Measurements from ENCODE around the gene PRDX2.

The PRDX2 gene

DNA sequence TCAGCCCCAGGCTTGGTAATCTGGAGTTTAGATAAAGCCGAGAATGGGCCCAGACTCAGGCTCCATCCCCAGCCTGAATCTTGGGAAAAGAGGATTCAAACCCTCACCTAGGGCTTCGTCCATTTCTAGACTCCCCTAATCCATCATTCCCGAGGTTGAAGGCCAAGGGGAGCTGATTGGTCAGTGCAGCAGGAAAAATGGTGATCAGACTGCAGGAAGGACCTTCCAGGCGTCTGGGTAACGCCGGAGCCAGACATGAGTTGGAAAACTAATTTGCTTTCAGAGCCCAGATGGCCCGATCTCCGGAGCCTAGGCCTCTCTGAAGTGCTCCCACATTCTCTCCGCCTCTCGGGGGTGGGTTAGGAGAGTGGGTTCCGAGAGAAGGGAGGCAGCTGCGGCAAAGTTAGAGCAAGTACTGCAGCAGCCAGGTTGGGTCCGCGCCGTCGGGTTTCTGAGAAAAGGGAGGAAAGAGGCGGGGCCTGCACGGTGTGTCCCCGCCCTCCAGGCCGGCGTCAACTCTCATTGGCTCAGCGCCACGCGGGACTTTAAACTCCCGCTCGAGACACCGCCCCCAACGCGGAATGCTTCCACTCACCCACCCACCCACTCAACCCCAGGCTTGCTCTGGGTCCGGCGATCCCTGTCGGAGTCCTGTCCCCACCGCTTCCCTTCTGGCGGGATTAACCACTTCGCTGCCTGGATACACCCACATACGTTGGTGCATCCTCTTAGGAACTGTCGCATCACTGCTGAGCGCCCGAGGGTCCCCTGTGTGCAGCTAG lies 33.6 kb upstream of the PRDX2 start:
- H3K4me1 ChIP-seq (ENCODE audit: low read length), result peaks cover 27% of the 10 kb centered on the region
- peaks cover 21% of the 10 kb centered on the region for H3K27me3 ChIP-seq (ENCODE audit: low read depth, low read length)
- peaks cover 1% of the 10 kb centered on the region for H3K36me3 ChIP-seq (replicated peaks; ENCODE audit: low read depth, low read length)
- no peak overlapping the region for H3K4me3 ChIP-seq (ENCODE audit: low read length)
- H4K20me1 ChIP-seq (ENCODE audit: insufficient read depth, low read length), result 0 out of 2 replicates have a peak, but pooled peaks cover 1% of the 10 kb centered on the region
- H3K9ac ChIP-seq (ENCODE audit: low read length), result no peak overlapping the region
- no peak overlapping the region for H3K4me2 ChIP-seq (ENCODE audit: low read length)
- H3K27ac ChIP-seq (ENCODE audit: low read length), result no peak overlapping the region
- no peak overlapping the region for H2AFZ ChIP-seq (ENCODE audit: low read depth, low read length)
- no peaks in the 10 kb centered on the region for H3K9me3 ChIP-seq (ENCODE audit: insufficient read depth, low read length)
- TF ChIP-seq, protein P1, sequence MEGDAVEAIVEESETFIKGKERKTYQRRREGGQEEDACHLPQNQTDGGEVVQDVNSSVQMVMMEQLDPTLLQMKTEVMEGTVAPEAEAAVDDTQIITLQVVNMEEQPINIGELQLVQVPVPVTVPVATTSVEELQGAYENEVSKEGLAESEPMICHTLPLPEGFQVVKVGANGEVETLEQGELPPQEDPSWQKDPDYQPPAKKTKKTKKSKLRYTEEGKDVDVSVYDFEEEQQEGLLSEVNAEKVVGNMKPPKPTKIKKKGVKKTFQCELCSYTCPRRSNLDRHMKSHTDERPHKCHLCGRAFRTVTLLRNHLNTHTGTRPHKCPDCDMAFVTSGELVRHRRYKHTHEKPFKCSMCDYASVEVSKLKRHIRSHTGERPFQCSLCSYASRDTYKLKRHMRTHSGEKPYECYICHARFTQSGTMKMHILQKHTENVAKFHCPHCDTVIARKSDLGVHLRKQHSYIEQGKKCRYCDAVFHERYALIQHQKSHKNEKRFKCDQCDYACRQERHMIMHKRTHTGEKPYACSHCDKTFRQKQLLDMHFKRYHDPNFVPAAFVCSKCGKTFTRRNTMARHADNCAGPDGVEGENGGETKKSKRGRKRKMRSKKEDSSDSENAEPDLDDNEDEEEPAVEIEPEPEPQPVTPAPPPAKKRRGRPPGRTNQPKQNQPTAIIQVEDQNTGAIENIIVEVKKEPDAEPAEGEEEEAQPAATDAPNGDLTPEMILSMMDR (IDR thresholded peaks at IDR 0.05; ENCODE audit: low read depth, low read length), result no peak
- no peak for TF ChIP-seq EZH2phosphoT487 (IDR thresholded peaks at IDR 0.05; ENCODE audit: low read depth)
- H3K79me2 ChIP-seq (ENCODE audit: low read length), result peaks cover 3% of the 10 kb centered on the region; the same call in 1 of the 2 replicates

GRCh38 chr19:12834566-12834943 lies 33.0 kb upstream of the PRDX2 start, which contains the start of gene RTBDN:
Gene RTBDN (minus strand): TSS chr19:12834579. CDS start chr19:12829979, 4,600 bp downstream.
- peaks cover 21% of the 10 kb centered on the region for H3K27me3 ChIP-seq (ENCODE audit: low read depth, low read length)
- H3K4me2 ChIP-seq (ENCODE audit: low read length), result peak within 1 kb of the TSS; percentile 86
- H3K36me3 ChIP-seq (replicated peaks; ENCODE audit: low read depth, low read length), result no peaks in the 10 kb centered on the region
- H2AFZ ChIP-seq (ENCODE audit: low read depth, low read length), result peak within 1 kb of the TSS; percentile 91; the same call in 1 of the 2 replicates
- peaks cover 3% of the 10 kb centered on the region; the same call in 1 of the 2 replicates for H3K79me2 ChIP-seq (ENCODE audit: low read length)
- H3K27ac ChIP-seq (ENCODE audit: low read length), result no peak within 1 kb of the TSS
- H3K9ac ChIP-seq (ENCODE audit: low read length), result peak within 1 kb of the TSS; percentile 69
- H3K4me3 ChIP-seq (ENCODE audit: low read length), result peak within 1 kb of the TSS; percentile 90
- H3K9me3 ChIP-seq (ENCODE audit: insufficient read depth, low read length), result no peaks in the 10 kb centered on the region
- TF ChIP-seq, protein P1 (IDR thresholded peaks at IDR 0.05; ENCODE audit: low read depth, low read length), result no peak
- no peak for TF ChIP-seq EZH2phosphoT487 (IDR thresholded peaks at IDR 0.05; ENCODE audit: low read depth)
- no peaks in the 10 kb centered on the region for H4K20me1 ChIP-seq (ENCODE audit: insufficient read depth, low read length)
- peaks cover 27% of the 10 kb centered on the region for H3K4me1 ChIP-seq (ENCODE audit: low read length)

- H3K9ac ChIP-seq (ENCODE audit: low read length), result peak overlapping the region; percentile 69
Measured at GRCh38 chr19:12833738-12834565, 32.4 kb upstream of the PRDX2 start.

More at GRCh38 chr19:12833738-12834565, 32.4 kb upstream of the PRDX2 start:
- H3K9me3 ChIP-seq (ENCODE audit: insufficient read depth, low read length), result no peaks in the 10 kb centered on the region
- H3K4me3 ChIP-seq (ENCODE audit: low read length), result peak overlapping the region; percentile 90
- peaks cover 22% of the 10 kb centered on the region for H3K4me1 ChIP-seq (ENCODE audit: low read length)
- peak overlapping the region; percentile 86 for H3K4me2 ChIP-seq (ENCODE audit: low read length)
- no peaks in the 10 kb centered on the region for H3K36me3 ChIP-seq (replicated peaks; ENCODE audit: low read depth, low read length)
- H3K27me3 ChIP-seq (ENCODE audit: low read depth, low read length), result peaks cover 21% of the 10 kb centered on the region
- H3K27ac ChIP-seq (ENCODE audit: low read length), result no peak overlapping the region
- no peaks in the 10 kb centered on the region for H4K20me1 ChIP-seq (ENCODE audit: insufficient read depth, low read length)
- no peak for TF ChIP-seq EZH2phosphoT487 (IDR thresholded peaks at IDR 0.05; ENCODE audit: low read depth)
- TF ChIP-seq, protein P1 (IDR thresholded peaks at IDR 0.05; ENCODE audit: low read depth, low read length), result peak; percentile 19; the same call in 1 of the 2 replicates
- peak overlapping the region; percentile 91; the same call in 1 of the 2 replicates for H2AFZ ChIP-seq (ENCODE audit: low read depth, low read length)
- no peaks in the 10 kb centered on the region for H3K79me2 ChIP-seq (ENCODE audit: low read length)
